Measurements from ENCODE around the gene MAP4K1.

MAP4K1 gene

GRCh38 chr19:38542040-38542439 lies 75.7 kb downstream of the MAP4K1 start:
- DNase-seq = no peak

- DNase-seq = no peak
Measured at GRCh38 chr19:38539751-38540150, 78.0 kb downstream of the MAP4K1 start.

GRCh38 chr19:38538793-38539528 lies 78.8 kb downstream of the MAP4K1 start:
- DNase-seq = no peak

GRCh38 chr19:38538386-38538785 lies 79.4 kb downstream of the MAP4K1 start:
- DNase-seq = no peak

Data from stimulated activated CD4-positive, alpha-beta T cell treated with anti-CD3 and anti-CD28 coated beads, Interleukin-12 subunit alpha, Interleukin-12 subunit beta, amount 100 ng/mL, for 4 hours (primary cell).